IMR-90 (cell line): ENCODE measurements around the gene PLCL1. TPM values are rescaled to one million over a fixed set of nuclear protein-coding genes. Genes with fewer than 3 reads are reported as not detected.

Source experiments
- ATAC-seq: fragments of 200-7000 bp; cut with Tn5 transposase; 2 replicates; pipeline ENCODE4 v1.9.1; 2020; ENCODE audit warnings: low read depth, mild to moderate bottlenecking, moderate library complexity
- BruUV-seq: library from RNA; stranded (reverse); fragments of 400-500 nt; replicated peaks from 2 replicates; lab custom pipeline; 2021; lab: Mats Ljungman, UMichigan
- CTCF ChIA-PET: fragments of 300-600 bp; formaldehyde crosslinking; extraction: SDS; loops from one replicate; lab custom pipeline; 2021; ENCODE audit warnings: antibody characterized with exemption; lab: Yijun Ruan, JAX
- POLR2A ChIA-PET: fragments of 300-600 bp; sonication (Branson Sonifier 250); formaldehyde crosslinking; loops from one replicate; lab custom pipeline; 2022; ENCODE audit warnings: antibody characterized with exemption; ENCODE audit not compliant: unreplicated experiment; lab: Charles Lee
- DNase-seq: peaks from one replicate; pipeline ENCODE4 v3.0.0; 2013
- H2AFZ ChIP-seq: replicated peaks from 2 replicates; pipeline ENCODE3; 2013; ENCODE audit warnings: low read length, mild to moderate bottlenecking; ENCODE audit not compliant: poor library complexity
- H2AK5ac ChIP-seq: 2 replicates; pipeline ENCODE4 v1.6.1; 2013; ENCODE audit warnings: low read depth, low read length, inconsistent platforms
- H2AK9ac ChIP-seq: replicated peaks from 2 replicates; pipeline ENCODE3; 2013; ENCODE audit warnings: mild to moderate bottlenecking, low read depth, low read length, moderate library complexity; ENCODE audit not compliant: poor library complexity
- H2BK120ac ChIP-seq: 2 replicates; pipeline ENCODE4 v1.6.1; 2013; ENCODE audit warnings: low read depth, low read length, inconsistent platforms
- H2BK15ac ChIP-seq: 3 replicates; pipeline ENCODE4 v1.6.1; 2013; ENCODE audit warnings: low read depth, low read length, inconsistent platforms
- H2BK20ac ChIP-seq: 2 replicates; pipeline ENCODE4 v1.6.1; 2013; ENCODE audit warnings: low read depth, mild to moderate bottlenecking, inconsistent platforms, low read length, moderate library complexity
- H2BK5ac ChIP-seq: 2 replicates; pipeline ENCODE4 v1.6.1; 2013; ENCODE audit warnings: mild to moderate bottlenecking, low read depth, low read length, inconsistent platforms; ENCODE audit not compliant: poor library complexity, severe bottlenecking
- H3K14ac ChIP-seq: replicated peaks from 2 replicates; pipeline ENCODE4 v1.6.1; 2013; ENCODE audit warnings: low read depth, low read length, inconsistent platforms
- H3K18ac ChIP-seq: 2 replicates; pipeline ENCODE4 v1.6.1; 2013; ENCODE audit warnings: low read depth, low read length, control low read depth
- H3K23ac ChIP-seq: 2 replicates; pipeline ENCODE4 v1.6.1; 2013; ENCODE audit warnings: low read depth, low read length, inconsistent platforms
- H3K27ac ChIP-seq: 2 replicates; pipeline ENCODE4 v1.5.1; 2013; ENCODE audit warnings: mild to moderate bottlenecking, control low read depth, low read length; ENCODE audit not compliant: insufficient read depth
- H3K27me3 ChIP-seq: 2 replicates; pipeline ENCODE4 v1.6.1; 2013; ENCODE audit warnings: low read length; ENCODE audit not compliant: control insufficient read depth, insufficient read depth
- H3K36me3 ChIP-seq: 2 replicates; pipeline ENCODE4 v1.6.1; 2013; ENCODE audit warnings: low read length, mixed read lengths; ENCODE audit not compliant: control insufficient read depth, insufficient read depth
- H3K4ac ChIP-seq: 2 replicates; pipeline ENCODE4 v1.6.1; 2013; ENCODE audit warnings: low read depth, low read length, inconsistent platforms
- H3K4me1 ChIP-seq: 2 replicates; pipeline ENCODE4 v1.6.1; 2013; ENCODE audit warnings: low read length, mixed read lengths; ENCODE audit not compliant: control insufficient read depth, insufficient read depth
- H3K4me2 ChIP-seq: 2 replicates; pipeline ENCODE4 v1.6.1; 2013; ENCODE audit warnings: low read depth, mild to moderate bottlenecking, control low read depth, low read length, moderate library complexity
- H3K4me3 ChIP-seq: 2 replicates; pipeline ENCODE4 v1.5.1; 2013; ENCODE audit warnings: low read depth, mild to moderate bottlenecking, control low read depth, low read length, moderate library complexity; ENCODE audit not compliant: insufficient read depth
- H3K56ac ChIP-seq: 2 replicates; pipeline ENCODE4 v1.6.1; 2013; ENCODE audit warnings: low read length, inconsistent platforms; ENCODE audit not compliant: insufficient read depth; ENCODE audit errors: extremely low read depth
- H3K79me1 ChIP-seq, 2 experiments: 2 replicates each; pipeline ENCODE4 v1.6.1; 2013; ENCODE audit warnings: low read length in 2 of 2, inconsistent platforms in 1 of 2, low read depth in 1 of 2
- H3K9ac ChIP-seq: 2 replicates; pipeline ENCODE4 v1.6.1; 2013; ENCODE audit warnings: low read depth, low read length, control low read depth
- H3K9me1 ChIP-seq: 2 replicates; pipeline ENCODE4 v1.6.1; 2013; ENCODE audit warnings: low read length, inconsistent platforms; ENCODE audit not compliant: insufficient read depth
- H3K9me3 ChIP-seq: 2 replicates; pipeline ENCODE4 v1.6.1; 2013; ENCODE audit warnings: low read length; ENCODE audit not compliant: control insufficient read depth, insufficient read depth
- H4K20me1 ChIP-seq: 2 replicates; pipeline ENCODE4 v1.6.1; 2013; ENCODE audit warnings: low read length, inconsistent platforms; ENCODE audit not compliant: insufficient read depth
- H4K5ac ChIP-seq: 2 replicates; pipeline ENCODE4 v1.6.1; 2013; ENCODE audit warnings: mild to moderate bottlenecking, low read depth, low read length, control low read depth
- H4K8ac ChIP-seq, 2 experiments: 2 replicates each; pipeline ENCODE4 v1.6.1; 2013; ENCODE audit warnings: low read depth in 2 of 2, low read length in 2 of 2, control low read depth in 1 of 2, inconsistent platforms in 1 of 2
- H4K91ac ChIP-seq: 2 replicates; pipeline ENCODE4 v1.6.1; 2013; ENCODE audit warnings: low read depth, low read length, inconsistent platforms; ENCODE audit not compliant: insufficient read depth
- CTCF ChIP-seq: conservative IDR thresholded peaks from 2 replicates; pipeline ENCODE4 v1.5.1; 2012; ENCODE audit warnings: mild to moderate bottlenecking, low read depth, low read length, improper control_type of control experiment
- MAFK ChIP-seq: IDR thresholded peaks from 2 replicates; pipeline ENCODE4 v1.6.1; 2012; ENCODE audit warnings: low read depth, low read length, improper control_type of control experiment
- SMC3 ChIP-seq: fragments of 150-350 bp; IDR thresholded peaks from 2 replicates; pipeline ENCODE4 v1.6.1; 2016; ENCODE audit warnings: low read depth, mild to moderate bottlenecking, antibody characterized with exemption, low read length, moderate library complexity
- USF2 ChIP-seq: fragments of 150-350 bp; IDR thresholded peaks from 2 replicates; pipeline ENCODE4 v1.6.1; 2017; ENCODE audit warnings: mild to moderate bottlenecking, antibody characterized with exemption, low read length, low read depth
- WGBS, 2 experiments: methylation state at CpG; one replicate each; pipeline versions ENCODE4 v1.1.5 to v1.1.7; 2013; ENCODE audit warnings: missing lambda C conversion rate in 2 of 2; ENCODE audit not compliant: insufficient read length in 1 of 2; ENCODE audit errors: extremely low coverage in 2 of 2; 5-methylcytosine and 5-hydroxymethylcytosine counted together
- dilution Hi-C: fragments of 300-500 bp; cut with HindIII; formaldehyde crosslinking; loops from one replicate; pipeline ENCODE4 v1.14.3; 2018; ENCODE audit warnings: low sequenced_read_pairs; ENCODE audit not compliant: unreplicated experiment
- in situ Hi-C: fragments of 300-500 bp; cut with MboI; formaldehyde crosslinking; loops from 3 replicates; pipeline ENCODE4 v1.14.3; 2019; ENCODE audit warnings: low sequenced_read_pairs, inconsistent platforms, mixed read lengths
- intact Hi-C: fragments of 100-400 bp; cut with micrococcal nuclease; formaldehyde crosslinking; loops from 2 replicates; pipeline ENCODE4 v1.10.0; 2022
- polyA plus RNA-seq, 3 experiments: library from polyadenylated mRNA; depleted of rRNA; stranded (reverse); fragments of >200 nt; gene quantifications; 2 replicates each; pipeline ENCODE4 v1.2.3, GENCODE V29; 2012; ENCODE audit warnings: low replicate concordance in 1 of 3
- total RNA-seq: library from RNA; depleted of rRNA; stranded (reverse); fragments of >200 nt; gene quantifications from 2 replicates; pipeline ENCODE4 v1.2.3, GENCODE V29; 2012

Gene PLCL1
- total and polyA plus RNA-seq, 2 of the 4 experiments (the other 2 are of a cell fraction) = 0.14 to 0.18 TPM

GRCh38 chr2:198097630-198098029 is 293.2 kb downstream of the PLCL1 start:
- H2BK20ac ChIP-seq = no peak overlapping the region
- no peak overlapping the region for H3K4ac ChIP-seq
- no peak overlapping the region for H4K5ac ChIP-seq
- dilution Hi-C loops = no loop called here
- H2AFZ ChIP-seq = no peak overlapping the region
- intact Hi-C loops = no loop called here
- H3K27ac ChIP-seq = no peak overlapping the region
- H3K56ac ChIP-seq = no peak overlapping the region
- no peak for ATAC-seq
- no peak overlapping the region for H2AK9ac ChIP-seq
- H3K18ac ChIP-seq = no peak overlapping the region
- 86% methylated on average over 1 of the region's 3 CpGs; no CpG with 5 or more reads in 1 of the 2 experiments for WGBS, 2 experiments
- no peak for DNase-seq
- H4K20me1 ChIP-seq = no peaks in the 10 kb centered on the region
- ChIA-PET POLR2A (no interaction called here), CTCF (no interaction called here)
- no peak overlapping the region for H4K8ac ChIP-seq
- no TSS peak for BruUV-seq
- no peak overlapping the region for H2BK15ac ChIP-seq
- H3K36me3 ChIP-seq = no peaks in the 10 kb centered on the region
- H2BK120ac ChIP-seq = no peak overlapping the region
- no peak overlapping the region for H3K9ac ChIP-seq
- no peaks in the 10 kb centered on the region for H3K4me1 ChIP-seq
- no peak overlapping the region for H3K4me2 ChIP-seq
- H2AK5ac ChIP-seq = no peak overlapping the region
- no peaks in the 10 kb centered on the region for H3K27me3 ChIP-seq
- H3K14ac ChIP-seq = no peak overlapping the region
- TF ChIP-seq USF2 (no peak), SMC3 (no peak), MAFK (no peak), CTCF (no peak)
- no peaks in the 10 kb centered on the region for H3K9me1 ChIP-seq
- in situ Hi-C loops = no loop called here
- H3K4me3 ChIP-seq = no peak overlapping the region
- H3K79me1 ChIP-seq = no peaks in the 10 kb centered on the region
- no peak overlapping the region for H3K23ac ChIP-seq
- no peaks in the 10 kb centered on the region for H3K9me3 ChIP-seq
- no peak overlapping the region for H2BK5ac ChIP-seq
- no peak overlapping the region for H4K91ac ChIP-seq
